ENCODE data around the gene STK10. TPM values are rescaled to one million over a fixed set of nuclear protein-coding genes. Genes with fewer than 3 reads are reported as not detected.

Gene STK10
- total and polyA plus RNA-seq, 4 donors = 17.2 to 65.4 (median 43.6) TPM

DNA sequence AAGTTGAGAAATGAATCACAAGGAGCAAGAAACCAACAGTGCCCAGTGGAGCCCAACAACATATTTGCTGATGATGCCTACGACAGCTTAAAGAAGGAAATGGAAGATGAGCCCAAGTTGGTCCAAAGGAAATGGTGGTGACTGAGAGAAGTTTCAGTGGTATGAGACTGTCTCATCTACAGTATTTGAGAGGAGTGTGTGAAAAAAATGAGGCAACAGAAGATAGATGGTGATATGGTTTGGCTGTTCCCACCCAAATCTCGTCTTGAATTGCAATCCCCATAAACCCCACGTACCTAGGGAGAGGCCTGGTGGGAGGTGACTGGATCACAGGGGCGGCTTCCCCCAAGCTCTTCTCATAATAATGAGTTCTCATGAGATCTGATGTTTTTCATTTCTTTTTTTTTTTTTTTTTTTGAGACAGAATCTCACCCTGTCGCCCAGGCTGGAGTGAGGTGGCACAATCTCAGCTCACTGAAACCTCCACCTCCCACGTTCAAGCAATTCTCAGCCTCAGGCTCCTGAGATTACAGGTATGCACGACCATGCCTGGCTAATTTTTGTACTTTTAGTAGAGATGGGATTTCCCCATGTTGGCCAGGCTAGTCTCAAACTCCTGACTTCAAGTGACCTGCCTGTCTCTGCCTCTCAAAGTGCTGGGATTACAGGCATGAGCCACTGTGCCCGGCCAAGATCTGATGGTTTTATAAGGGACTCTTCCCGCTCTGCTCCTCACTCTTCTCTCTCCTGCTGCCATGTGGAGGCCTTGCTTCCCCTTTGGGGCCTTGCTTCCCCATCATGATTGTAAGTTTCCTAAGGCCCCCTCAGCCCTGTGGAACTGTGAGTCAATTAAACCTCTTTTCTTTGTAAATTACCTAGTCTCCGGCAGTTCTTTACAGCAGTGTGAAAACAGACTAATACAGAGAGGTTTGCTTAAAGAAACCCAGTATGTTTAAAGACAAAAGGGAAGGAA lies 36.2 kb upstream of the STK10 start:
- no peaks in the 10 kb centered on the region for H3K4me1 ChIP-seq (ENCODE audit: control insufficient read depth in 5 of 5, insufficient read depth in 5 of 5, low read length in 5 of 5)
- peaks cover 0 to 2% (median under 1%) of the 10 kb centered on the region in 4 donors for H3K9me3 ChIP-seq (ENCODE audit: control insufficient read depth in 4 of 4, insufficient read depth in 3 of 4, low read length in 3 of 4)
- H3K27ac ChIP-seq (ENCODE audit: low read depth in 1 of 2, low read length in 1 of 2) = no peak overlapping the region
- 88 to 90% methylated on average over 10 of the region's 10 CpGs for WGBS, 2 donors
- ATAC-seq (ENCODE audit: insufficient read depth, low FRiP score) (no peak), DNase-seq (no peak)
- H3K36me3 ChIP-seq (ENCODE audit: control insufficient read depth in 4 of 4, insufficient read depth in 4 of 4, low read length in 4 of 4) = peaks cover 0 to 35% (median 17%) of the 10 kb centered on the region in 4 donors
- TF ChIP-seq, protein P1, sequence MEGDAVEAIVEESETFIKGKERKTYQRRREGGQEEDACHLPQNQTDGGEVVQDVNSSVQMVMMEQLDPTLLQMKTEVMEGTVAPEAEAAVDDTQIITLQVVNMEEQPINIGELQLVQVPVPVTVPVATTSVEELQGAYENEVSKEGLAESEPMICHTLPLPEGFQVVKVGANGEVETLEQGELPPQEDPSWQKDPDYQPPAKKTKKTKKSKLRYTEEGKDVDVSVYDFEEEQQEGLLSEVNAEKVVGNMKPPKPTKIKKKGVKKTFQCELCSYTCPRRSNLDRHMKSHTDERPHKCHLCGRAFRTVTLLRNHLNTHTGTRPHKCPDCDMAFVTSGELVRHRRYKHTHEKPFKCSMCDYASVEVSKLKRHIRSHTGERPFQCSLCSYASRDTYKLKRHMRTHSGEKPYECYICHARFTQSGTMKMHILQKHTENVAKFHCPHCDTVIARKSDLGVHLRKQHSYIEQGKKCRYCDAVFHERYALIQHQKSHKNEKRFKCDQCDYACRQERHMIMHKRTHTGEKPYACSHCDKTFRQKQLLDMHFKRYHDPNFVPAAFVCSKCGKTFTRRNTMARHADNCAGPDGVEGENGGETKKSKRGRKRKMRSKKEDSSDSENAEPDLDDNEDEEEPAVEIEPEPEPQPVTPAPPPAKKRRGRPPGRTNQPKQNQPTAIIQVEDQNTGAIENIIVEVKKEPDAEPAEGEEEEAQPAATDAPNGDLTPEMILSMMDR (IDR thresholded peaks at IDR 0.05; ENCODE audit: control extremely low read depth, extremely low read depth) = no peak
- no peak overlapping the region for H3K4me3 ChIP-seq
- H3K9ac ChIP-seq (ENCODE audit: insufficient read depth in 1 of 2, low read length in 2 of 2) = no peak overlapping the region
- H3K27me3 ChIP-seq (ENCODE audit: control insufficient read depth in 3 of 3, insufficient read depth in 3 of 3, low read length in 2 of 3) = no peaks in the 10 kb centered on the region

GRCh38 chr5:172219296-172219695 lies 31.3 kb upstream of the STK10 start:
- H3K27ac ChIP-seq (ENCODE audit: low read depth in 1 of 2, low read length in 1 of 2) = no peak overlapping the region
- H3K9me3 ChIP-seq (ENCODE audit: control insufficient read depth in 4 of 4, insufficient read depth in 3 of 4, low read length in 3 of 4) = peaks cover 0 to 3% (median 2%) of the 10 kb centered on the region in 4 donors
- no peak overlapping the region for H3K4me3 ChIP-seq
- no peaks in the 10 kb centered on the region for H3K4me1 ChIP-seq (ENCODE audit: control insufficient read depth in 5 of 5, insufficient read depth in 5 of 5, low read length in 5 of 5)
- no peak for ATAC-seq (ENCODE audit: insufficient read depth, low FRiP score)
- WGBS, 2 donors = 71 to 97% methylated on average over 2 of the region's 2 CpGs
- no peak overlapping the region for H3K9ac ChIP-seq (ENCODE audit: insufficient read depth in 1 of 2, low read length in 2 of 2)
- no peak for DNase-seq
- TF ChIP-seq, protein P1 (IDR thresholded peaks at IDR 0.05; ENCODE audit: control extremely low read depth, extremely low read depth) = no peak
- H3K36me3 ChIP-seq (ENCODE audit: control insufficient read depth in 4 of 4, insufficient read depth in 4 of 4, low read length in 4 of 4) = peaks cover 0 to 32% (median 16%) of the 10 kb centered on the region in 4 donors
- H3K27me3 ChIP-seq (ENCODE audit: control insufficient read depth in 3 of 3, insufficient read depth in 3 of 3, low read length in 2 of 3) = no peaks in the 10 kb centered on the region

DNA sequence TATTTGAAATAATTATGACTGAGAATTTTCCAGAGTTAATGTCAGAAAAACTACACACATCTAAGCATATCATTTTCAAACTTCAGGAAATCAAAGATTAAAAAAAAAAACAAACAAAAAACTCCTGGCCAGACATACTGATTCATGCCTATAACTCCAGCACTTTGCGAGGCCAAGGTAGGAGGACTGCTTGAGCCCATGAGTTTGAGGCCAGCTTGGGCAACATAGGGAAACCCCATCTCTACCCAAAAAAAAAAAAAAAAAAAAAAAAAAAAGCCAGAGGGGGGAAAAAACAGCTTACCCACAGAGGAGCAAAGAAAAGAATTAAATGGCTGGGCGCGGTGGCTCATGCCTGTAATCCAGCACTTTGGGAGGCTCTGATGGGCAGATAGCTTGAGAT lies 28.3 kb upstream of the STK10 start:
- no peak for ATAC-seq (ENCODE audit: insufficient read depth, low FRiP score)
- Histone ChIP-seq H3K9me3 (ENCODE audit: control insufficient read depth in 4 of 4, insufficient read depth in 3 of 4, low read length in 3 of 4) (peaks cover 0 to 3% (median 2%) of the 10 kb centered on the region in 4 donors), H3K4me3 (no peak overlapping the region), H3K9ac (ENCODE audit: insufficient read depth in 1 of 2, low read length in 2 of 2) (no peak overlapping the region), H3K36me3 (ENCODE audit: control insufficient read depth in 4 of 4, insufficient read depth in 4 of 4, low read length in 4 of 4) (peaks cover 4 to 27% (median 16%) of the 10 kb centered on the region in 4 donors), H3K27me3 (ENCODE audit: control insufficient read depth in 3 of 3, insufficient read depth in 3 of 3, low read length in 2 of 3) (no peaks in the 10 kb centered on the region), H3K4me1 (ENCODE audit: control insufficient read depth in 5 of 5, insufficient read depth in 5 of 5, low read length in 5 of 5) (no peaks in the 10 kb centered on the region), H3K27ac (ENCODE audit: low read depth in 1 of 2, low read length in 1 of 2) (no peak overlapping the region)
- TF ChIP-seq, protein P1 (IDR thresholded peaks at IDR 0.05; ENCODE audit: control extremely low read depth, extremely low read depth) = no peak
- DNase-seq = no peak
- 88 to 100% methylated on average over 3 of the region's 3 CpGs for WGBS, 2 donors
